Activated CD4-positive, alpha-beta T cell treated with anti-CD3 and anti-CD28 coated beads, Interleukin-2, Interleukin-4, amounts not matched to agents 100 ng/mL and 50 ng/mL, durations not matched to agents 16 hours and 8 hours (primary cell): ENCODE data around the gene ANAPC2.

ENCODE experiments used
- DNase-seq: peaks from one replicate; pipeline ENCODE4 v3.0.0-alpha.2; 2020; ENCODE audit warnings: low spot score

The ANAPC2 gene

GRCh38 chr9:137192859-137193258 lies 4.5 kb upstream of the ANAPC2 start:
- DNase-seq: no peak

GRCh38 chr9:137192448-137192780 lies 4.1 kb upstream of the ANAPC2 start:
- DNase-seq: no peak

GRCh38 chr9:137191691-137192447 lies 3.5 kb upstream of the ANAPC2 start:
- DNase-seq: no peak

GRCh38 chr9:137191245-137191644 lies 2.9 kb upstream of the ANAPC2 start:
- no peak for DNase-seq

- no peak for DNase-seq
Measured at GRCh38 chr9:137190315-137190856, 2.0 kb upstream of the ANAPC2 start.

- DNase-seq: no peak
Measured at GRCh38 chr9:137189297-137190295, 1.2 kb upstream of the ANAPC2 start.

- DNase-seq: no peak
Measured at GRCh38 chr9:137188086-137188489, 272 bp downstream of the ANAPC2 start.

GRCh38 chr9:137187386-137187785 lies 974 bp downstream of the ANAPC2 start:
- DNase-seq: no peak

GRCh38 chr9:137186385-137186784 lies 2.0 kb downstream of the ANAPC2 start:
- no peak for DNase-seq

GRCh38 chr9:137185921-137186320 lies 2.4 kb downstream of the ANAPC2 start:
- no peak for DNase-seq

GRCh38 chr9:137184881-137185660 lies 3.3 kb downstream of the ANAPC2 start:
- no peak for DNase-seq

- DNase-seq: no peak
Measured at GRCh38 chr9:137183980-137184595, 4.3 kb downstream of the ANAPC2 start.

- no peak for DNase-seq
Measured at GRCh38 chr9:137182836-137183235, 5.5 kb downstream of the ANAPC2 start.

- no peak for DNase-seq
Measured at GRCh38 chr9:137181680-137182079, 6.7 kb downstream of the ANAPC2 start.

GRCh38 chr9:137180491-137180890 lies 7.9 kb downstream of the ANAPC2 start:
- DNase-seq: no peak

- DNase-seq: no peak
Measured at GRCh38 chr9:137179761-137180160, 8.6 kb downstream of the ANAPC2 start.

GRCh38 chr9:137178939-137179630 lies 9.3 kb downstream of the ANAPC2 start:
- DNase-seq: no peak

GRCh38 chr9:137178201-137178938 lies 10.0 kb downstream of the ANAPC2 start:
- no peak for DNase-seq

GRCh38 chr9:137176302-137177182 lies 11.8 kb downstream of the ANAPC2 start:
- DNase-seq: no peak
